HG02938 (cell line): ENCODE data around the gene TSHZ1.

ENCODE experiments used
- ATAC-seq: cut with Tn5 transposase; IDR thresholded peaks from one replicate; pipeline ENCODE4 v1.9.1; 2021; ENCODE audit warnings: mild to moderate bottlenecking, moderate library complexity; ENCODE audit not compliant: unreplicated experiment

Gene TSHZ1

GRCh38 chr18:75264926-75265597 lies 54.5 kb downstream of the TSHZ1 start:
- no peak for ATAC-seq

GRCh38 chr18:75265872-75266271 lies 55.3 kb downstream of the TSHZ1 start:
- no peak for ATAC-seq

GRCh38 chr18:75267643-75268363 lies 57.2 kb downstream of the TSHZ1 start:
- peak; percentile 90 for ATAC-seq

GRCh38 chr18:75268364-75268646 lies 57.7 kb downstream of the TSHZ1 start:
- no peak for ATAC-seq

DNA sequence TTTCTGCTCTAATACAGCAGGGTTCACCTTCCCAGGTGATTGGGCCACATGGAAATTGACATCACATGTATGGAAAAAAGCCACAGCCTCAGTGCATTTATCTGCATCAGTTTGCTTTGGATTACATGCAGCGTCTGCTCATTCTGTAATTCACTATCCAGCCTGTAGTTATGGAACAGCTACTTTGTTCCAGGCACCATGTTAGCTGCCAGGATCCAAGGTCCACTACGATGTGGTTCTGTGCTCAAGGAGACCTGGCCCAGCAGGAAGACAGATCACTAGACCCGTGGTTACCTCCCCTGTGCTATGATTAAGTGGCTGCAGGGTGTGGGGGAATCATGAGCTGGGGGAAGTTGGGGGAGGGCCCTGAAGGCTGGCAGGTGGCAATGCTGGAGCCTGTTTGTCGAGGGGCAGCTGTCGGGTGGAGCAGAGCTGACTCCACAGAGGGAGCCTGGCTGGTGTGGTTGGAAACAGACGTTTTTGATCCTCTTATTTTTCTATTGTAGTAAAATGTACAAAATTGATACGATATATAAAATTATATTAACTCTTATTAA lies 58.6 kb downstream of the TSHZ1 start:
- ATAC-seq, result no peak

- no peak for ATAC-seq
Observed at GRCh38 chr18:75269696-75270095, 59.1 kb downstream of the TSHZ1 start.

GRCh38 chr18:75271952-75272351 lies 61.4 kb downstream of the TSHZ1 start:
- ATAC-seq, result no peak

- no peak for ATAC-seq
Observed at GRCh38 chr18:75273817-75274216, 63.2 kb downstream of the TSHZ1 start.

- no peak for ATAC-seq
Observed at GRCh38 chr18:75275226-75275625, 64.6 kb downstream of the TSHZ1 start.

GRCh38 chr18:75276818-75277609 lies 66.4 kb downstream of the TSHZ1 start:
- no peak for ATAC-seq

DNA sequence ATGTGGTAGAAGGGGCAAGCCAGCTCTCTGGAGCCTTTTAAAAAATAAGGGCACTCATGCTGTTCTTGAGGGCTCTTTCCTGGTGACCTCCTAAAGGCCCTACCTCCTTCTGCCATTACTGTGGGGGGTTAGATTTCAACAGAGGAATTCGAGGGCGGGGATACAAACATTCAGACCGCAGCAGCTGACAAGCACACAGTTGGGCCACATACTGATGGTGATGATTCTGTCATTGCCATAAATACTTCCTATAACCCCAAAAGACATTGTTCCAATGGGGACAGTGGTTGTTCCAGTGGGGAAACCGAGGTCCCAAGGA lies 67.0 kb downstream of the TSHZ1 start:
- ATAC-seq, result no peak

- ATAC-seq, result no peak
Observed at GRCh38 chr18:75279381-75279780, 68.8 kb downstream of the TSHZ1 start.

DNA sequence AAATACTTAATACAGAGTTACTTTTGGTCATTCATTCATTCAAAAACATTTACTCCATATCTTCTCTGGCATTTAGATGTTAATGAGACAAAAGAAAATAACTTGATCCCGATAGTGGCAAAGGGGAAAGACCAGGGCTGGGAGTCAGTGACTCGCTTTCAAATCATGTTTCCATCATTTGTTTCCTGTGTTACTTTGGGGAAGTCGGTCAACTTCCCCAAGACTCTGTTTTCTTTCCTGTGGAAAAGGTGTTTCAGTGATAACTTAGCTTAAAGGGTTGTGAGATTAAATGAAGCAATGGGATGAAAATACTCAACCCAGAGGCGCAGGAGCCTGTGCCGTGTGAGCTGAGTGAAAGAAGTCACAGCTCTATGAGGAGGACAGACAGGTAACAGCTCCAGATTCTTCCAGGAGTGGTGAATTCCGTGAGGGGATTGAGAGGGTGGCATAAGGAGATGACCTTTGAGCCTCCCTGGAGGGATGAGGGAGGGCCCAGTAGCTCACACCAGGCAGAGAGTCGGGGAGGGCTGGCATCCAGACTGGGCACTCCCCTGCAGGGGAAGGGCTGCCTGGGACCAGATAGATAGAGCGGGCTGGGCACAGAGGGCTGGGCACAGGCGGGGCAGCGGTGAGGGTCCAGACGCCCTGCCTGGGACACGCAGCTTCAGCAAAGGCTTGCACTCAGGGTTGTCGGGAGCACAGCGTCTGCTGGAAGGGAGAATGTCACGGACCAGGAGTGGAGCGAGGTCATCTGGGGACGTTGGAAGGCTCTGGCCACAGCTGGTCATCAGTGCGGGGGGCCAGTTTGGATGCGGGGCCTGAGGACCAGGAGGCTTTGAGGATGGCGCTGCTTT lies 70.1 kb downstream of the TSHZ1 start:
- ATAC-seq, result no peak

GRCh38 chr18:75282746-75283145 lies 72.1 kb downstream of the TSHZ1 start:
- no peak for ATAC-seq

GRCh38 chr18:75283731-75284130 lies 73.1 kb downstream of the TSHZ1 start:
- no peak for ATAC-seq

DNA sequence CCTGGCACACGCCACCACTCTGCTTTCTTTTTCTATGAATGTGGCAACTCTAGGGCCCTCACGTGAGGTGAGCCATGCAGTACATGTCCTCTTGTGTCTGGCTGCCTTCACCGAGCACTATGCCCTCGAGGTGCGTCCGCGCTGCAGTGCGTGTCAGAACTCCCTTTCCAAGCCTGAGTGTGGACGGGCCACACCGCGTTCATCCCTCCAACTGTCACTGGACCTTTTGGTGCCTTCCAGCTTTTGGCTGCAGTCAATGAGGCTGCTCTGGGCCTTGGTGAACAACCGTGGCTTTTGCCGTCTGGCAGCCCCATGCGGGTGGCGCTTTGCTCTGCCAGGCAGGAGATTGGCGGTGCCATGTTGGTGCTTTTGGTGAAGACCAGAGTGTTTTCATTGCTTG lies 74.0 kb downstream of the TSHZ1 start:
- ATAC-seq, result no peak

GRCh38 chr18:75285876-75286275 lies 75.3 kb downstream of the TSHZ1 start:
- ATAC-seq, result no peak

DNA sequence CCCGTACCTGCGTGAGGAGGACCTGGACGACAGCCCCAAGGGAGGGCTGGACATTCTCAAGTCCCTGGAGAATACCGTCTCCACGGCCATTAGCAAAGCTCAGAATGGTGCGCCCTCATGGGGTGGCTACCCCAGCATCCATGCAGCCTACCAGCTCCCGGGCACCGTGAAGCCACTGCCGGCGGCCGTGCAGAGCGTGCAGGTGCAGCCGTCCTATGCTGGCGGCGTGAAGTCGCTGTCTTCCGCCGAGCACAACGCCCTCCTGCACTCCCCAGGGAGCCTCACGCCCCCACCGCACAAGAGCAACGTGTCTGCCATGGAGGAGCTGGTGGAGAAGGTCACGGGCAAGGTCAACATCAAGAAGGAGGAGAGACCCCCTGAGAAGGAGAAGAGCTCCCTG lies 76.4 kb downstream of the TSHZ1 start:
- ATAC-seq, result no peak

GRCh38 chr18:75287700-75288099 lies 77.1 kb downstream of the TSHZ1 start:
- no peak for ATAC-seq

DNA sequence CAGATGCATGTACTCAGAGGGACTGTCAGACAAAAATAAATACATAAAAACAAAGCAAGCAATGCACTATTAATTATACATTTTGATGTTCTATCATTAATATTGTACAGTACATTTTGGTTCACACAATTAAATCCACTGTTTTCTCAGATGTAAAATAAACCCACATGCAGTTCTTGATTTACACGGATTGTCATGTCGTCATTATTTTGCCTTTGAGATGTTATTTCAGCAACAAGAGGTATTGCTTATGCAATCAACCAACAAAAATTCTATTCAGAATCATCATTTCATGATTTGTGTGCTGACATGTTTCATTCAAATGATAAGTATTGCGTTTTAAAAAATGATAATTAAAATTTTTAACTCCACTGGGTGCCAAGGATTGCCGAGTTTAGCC lies 79.2 kb downstream of the TSHZ1 start:
- no peak for ATAC-seq

DNA sequence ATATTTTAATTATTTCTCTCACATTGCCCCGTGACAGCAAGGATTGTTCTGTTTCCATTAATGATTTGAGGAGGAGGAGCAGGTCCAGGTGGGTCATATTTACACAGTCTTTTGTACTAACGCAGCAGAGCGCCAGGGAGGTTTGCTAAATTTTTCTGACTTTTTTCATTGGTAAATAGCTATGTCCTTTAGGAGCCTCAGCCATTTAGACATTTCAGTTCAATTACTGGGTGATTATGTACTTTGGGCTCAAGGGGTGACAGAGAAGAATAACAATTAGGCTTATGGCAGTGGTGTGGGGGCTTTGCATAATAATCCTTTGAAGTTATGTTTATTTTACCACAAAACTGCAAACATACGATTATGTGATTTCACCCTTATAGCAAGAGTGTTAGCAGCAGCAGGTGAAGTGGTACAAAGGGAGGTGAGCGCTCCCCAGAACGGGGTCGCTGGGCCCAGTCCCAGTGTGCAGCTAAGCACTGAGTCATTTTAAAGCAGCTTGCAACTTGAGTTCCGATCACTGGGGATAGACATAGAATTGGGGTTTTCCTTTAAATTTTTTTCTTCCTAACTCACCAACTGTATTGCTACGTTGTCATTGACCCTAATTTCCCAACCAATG lies 80.3 kb downstream of the TSHZ1 start:
- ATAC-seq, result no peak
